CD14-positive monocyte (primary cell): ENCODE results near the gene SRC. TPM values are rescaled to one million over a fixed set of nuclear protein-coding genes. Genes with fewer than 3 reads are reported as not detected.

Experiments
- DNase-seq, 3 donors: peaks; one replicate each; pipeline ENCODE4 v3.0.0-alpha.2; 2011 to 2022
- H2AFZ ChIP-seq: 2 replicates; pipeline ENCODE4 v1.6.0; 2012; ENCODE audit warnings: mild to moderate bottlenecking, low read depth, low read length, inconsistent platforms; ENCODE audit not compliant: insufficient read depth, poor library complexity, severe bottlenecking
- H3K27ac ChIP-seq, 2 donors: 1 replicate in 1 of 2; 2 replicates in 1 of 2; pipeline ENCODE4 v1.5.1; 2012 to 2013; ENCODE audit warnings: low read length in 2 of 2, control low read depth in 1 of 2, inconsistent platforms in 1 of 2, low read depth in 1 of 2, mild to moderate bottlenecking in 1 of 2
- H3K27me3 ChIP-seq, 2 donors: one replicate each; pipeline versions ENCODE4 v1.6.0 to v1.6.1; 2011 to 2013; ENCODE audit warnings: low read length in 2 of 2; ENCODE audit not compliant: control insufficient read depth in 2 of 2, insufficient read depth in 2 of 2
- H3K36me3 ChIP-seq, 2 donors: replicated peaks in 1 of 2; 1 replicate in 1 of 2; 2 replicates in 1 of 2; pipeline versions ENCODE4 v1.5.1 to v1.6.1; 2012 to 2013; ENCODE audit warnings: low read length in 2 of 2, control low read depth in 1 of 2, inconsistent platforms in 1 of 2, mild to moderate bottlenecking in 1 of 2; ENCODE audit not compliant: insufficient read depth in 2 of 2, control insufficient read depth in 1 of 2
- H3K4me1 ChIP-seq, 2 donors: 1 replicate in 1 of 2; 2 replicates in 1 of 2; pipeline versions ENCODE4 v1.5.1 to v1.6.1; 2012 to 2013; ENCODE audit warnings: low read length in 2 of 2, control low read depth in 1 of 2, inconsistent platforms in 1 of 2, mild to moderate bottlenecking in 1 of 2, moderate library complexity in 1 of 2; ENCODE audit not compliant: insufficient read depth in 2 of 2, control insufficient read depth in 1 of 2
- H3K4me2 ChIP-seq: replicated peaks from 2 replicates; pipeline ENCODE3; 2012; ENCODE audit warnings: low read length, moderate library complexity, mild to moderate bottlenecking; ENCODE audit not compliant: poor library complexity, severe bottlenecking; ENCODE audit errors: extremely low read depth
- H3K4me3 ChIP-seq, 3 experiments: fragments of 200-600 bp in 1 of 3; sonication (generic) in 1 of 3; replicated peaks in 1 of 3; 1 replicate in 2 of 3; 2 replicates in 1 of 3; pipeline ENCODE4 v1.5.1; 2011 to 2013; ENCODE audit warnings: low read length in 3 of 3, mild to moderate bottlenecking in 3 of 3, control low read depth in 2 of 3, low read depth in 2 of 3, inconsistent platforms in 1 of 3, moderate library complexity in 1 of 3
- H3K79me2 ChIP-seq: 2 replicates; pipeline ENCODE4 v1.6.0; 2012; ENCODE audit warnings: mild to moderate bottlenecking, control low read depth, inconsistent platforms, low read length, moderate library complexity; ENCODE audit not compliant: insufficient read depth
- H3K9ac ChIP-seq: 2 replicates; pipeline ENCODE4 v1.6.0; 2017; ENCODE audit warnings: low read length, mild to moderate bottlenecking; ENCODE audit not compliant: insufficient read depth, poor library complexity, severe bottlenecking
- H3K9me3 ChIP-seq, 2 donors: replicated peaks in 1 of 2; 1 replicate in 1 of 2; 2 replicates in 1 of 2; pipeline versions ENCODE4 v1.5.1 to v1.6.1; 2012 to 2013; ENCODE audit warnings: low read length in 2 of 2, control low read depth in 1 of 2; ENCODE audit not compliant: control insufficient read depth in 1 of 2, insufficient read depth in 1 of 2
- H4K20me1 ChIP-seq: 2 replicates; pipeline ENCODE4 v1.6.0; 2012; ENCODE audit warnings: mild to moderate bottlenecking, low read length, control low read depth, moderate library complexity; ENCODE audit not compliant: insufficient read depth
- H3K27ac Mint-ChIP-seq, 7 donors: one replicate each; pipeline ENCODE4 v1.8.0; 2020; ENCODE audit warnings: mild to moderate bottlenecking in 7 of 7, mixed read lengths in 7 of 7, moderate library complexity in 6 of 7, inconsistent platforms in 2 of 7
- H3K27me3 Mint-ChIP-seq, 3 donors: one replicate each; pipeline ENCODE4 v1.8.0; 2021 to 2022; ENCODE audit warnings: low read depth in 3 of 3, mild to moderate bottlenecking in 3 of 3, mixed read lengths in 3 of 3, moderate library complexity in 3 of 3, inconsistent platforms in 1 of 3
- H3K36me3 Mint-ChIP-seq, 2 donors: one replicate each; pipeline ENCODE4 v1.8.0; 2020; ENCODE audit warnings: mixed read lengths in 2 of 2, inconsistent platforms in 1 of 2, mild to moderate bottlenecking in 1 of 2
- H3K4me1 Mint-ChIP-seq: one replicate; pipeline ENCODE4 v1.8.0; 2020; ENCODE audit warnings: mild to moderate bottlenecking, mixed read lengths
- H3K4me3 Mint-ChIP-seq, 2 donors: one replicate each; pipeline ENCODE4 v1.8.0; 2020; ENCODE audit warnings: mild to moderate bottlenecking in 2 of 2, mixed read lengths in 2 of 2, moderate library complexity in 1 of 2
- H3K9me3 Mint-ChIP-seq, 7 donors: one replicate each; pipeline ENCODE4 v1.8.0; 2020 to 2022; ENCODE audit warnings: mixed read lengths in 7 of 7, mild to moderate bottlenecking in 6 of 7, moderate library complexity in 6 of 7, inconsistent platforms in 2 of 7
- WGBS: methylation state at CpG from one replicate; pipeline ENCODE4 v1.1.5; 2013; ENCODE audit warnings: missing lambda C conversion rate; ENCODE audit not compliant: insufficient coverage; 5-methylcytosine and 5-hydroxymethylcytosine counted together
- intact Hi-C, 2 donors: fragments of 100-400 bp; cut with micrococcal nuclease; formaldehyde crosslinking; loops; one replicate each; pipeline versions ENCODE4 v1.15.0 to v1.15.1; 2023
- polyA plus RNA-seq, 3 donors: library from polyadenylated mRNA; depleted of rRNA in 1 of 3; unstranded in 2 of 3; stranded (reverse) in 1 of 3; fragments of 300-500 nt in 2 of 3; fragments of >200 nt in 1 of 3; fragmentation: Illumina TruSeq in 2 of 3; gene quantifications; 1 replicate in 2 of 3; 2 replicates in 1 of 3; pipeline ENCODE4 v1.2.3, GENCODE V29; 2012 to 2021
- TF ChIP-seq, protein P1 (sequence below): fragments of 200-600 bp; IDR thresholded peaks from one replicate; pipeline ENCODE4 v1.8.0; 2022; ENCODE audit warnings: antibody characterized with exemption, mild to moderate bottlenecking

SRC gene
- polyA plus RNA-seq, 3 donors, result 4.9 to 55.1 (median 6.8) TPM

DNA sequence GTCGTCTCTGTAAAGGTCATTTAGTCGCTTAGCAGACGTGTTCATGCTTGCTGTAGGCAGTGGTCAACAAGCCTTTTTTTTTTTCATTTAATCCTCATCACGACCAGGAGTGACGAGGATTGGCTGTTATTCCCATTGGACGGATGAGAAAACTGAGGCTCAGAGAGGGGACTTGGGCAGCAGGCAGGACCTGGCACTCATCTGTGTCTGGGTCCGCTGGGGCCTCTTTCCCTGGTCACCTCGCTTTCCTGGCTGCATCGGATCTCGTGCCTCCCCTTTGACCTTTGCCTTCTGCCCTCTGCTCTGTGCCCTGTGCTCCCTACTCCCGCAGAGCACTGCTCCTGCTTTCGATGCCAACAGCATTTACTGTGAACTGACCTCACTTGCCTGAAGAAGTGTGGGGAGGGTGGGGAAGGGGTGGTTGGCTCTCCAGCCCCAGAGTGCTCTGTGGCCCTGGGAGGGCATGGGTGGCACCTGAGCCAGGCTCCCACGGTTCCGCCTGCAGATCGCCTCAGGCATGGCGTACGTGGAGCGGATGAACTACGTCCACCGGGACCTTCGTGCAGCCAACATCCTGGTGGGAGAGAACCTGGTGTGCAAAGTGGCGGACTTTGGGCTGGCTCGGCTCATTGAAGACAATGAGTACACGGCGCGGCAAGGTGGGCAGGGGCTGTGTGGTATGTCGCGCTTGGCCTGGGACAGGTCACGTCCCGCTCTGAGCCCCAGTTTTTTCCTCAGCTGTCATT is 56.2 kb downstream of the SRC start:
- Histone ChIP-seq H3K27me3 (no peaks in the 10 kb centered on the region), H4K20me1 (peaks cover 20% of the 10 kb centered on the region), H3K9me3 (no peaks in the 10 kb centered on the region), H3K9ac (no peak overlapping the region), H3K4me2 (no peak overlapping the region), H3K79me2 (no peaks in the 10 kb centered on the region), H3K4me1 (peaks cover 9 to 12% of the 10 kb centered on the region in 2 donors), H3K4me3 (no peak overlapping the region), H3K27ac (no peak overlapping the region), H2AFZ (no peak overlapping the region), H3K36me3 (peaks cover 29 to 63% of the 10 kb centered on the region in 2 donors)
- H3K27ac Mint-ChIP-seq, result no peak overlapping the region
- H3K4me3 Mint-ChIP-seq, result no peak overlapping the region
- H3K27me3 Mint-ChIP-seq, result peaks cover 2 to 15% (median 11%) of the 10 kb centered on the region in 3 donors
- intact Hi-C loops, result loop anchor here in 1 of 2 donors (10.0 kb wide), 1 partner anchor 123 kb away; the partner anchor contains the start of genes BLCAP and NNAT
- WGBS, result 95% methylated on average over 30 of the region's 30 CpGs
- peaks cover 0 to 1% (median 0%) of the 10 kb centered on the region in 7 donors for H3K9me3 Mint-ChIP-seq
- H3K4me1 Mint-ChIP-seq, result peaks cover 10% of the 10 kb centered on the region
- peaks cover 34 to 45% of the 10 kb centered on the region in 2 donors for H3K36me3 Mint-ChIP-seq
- no peak for DNase-seq
- TF ChIP-seq, protein P1, sequence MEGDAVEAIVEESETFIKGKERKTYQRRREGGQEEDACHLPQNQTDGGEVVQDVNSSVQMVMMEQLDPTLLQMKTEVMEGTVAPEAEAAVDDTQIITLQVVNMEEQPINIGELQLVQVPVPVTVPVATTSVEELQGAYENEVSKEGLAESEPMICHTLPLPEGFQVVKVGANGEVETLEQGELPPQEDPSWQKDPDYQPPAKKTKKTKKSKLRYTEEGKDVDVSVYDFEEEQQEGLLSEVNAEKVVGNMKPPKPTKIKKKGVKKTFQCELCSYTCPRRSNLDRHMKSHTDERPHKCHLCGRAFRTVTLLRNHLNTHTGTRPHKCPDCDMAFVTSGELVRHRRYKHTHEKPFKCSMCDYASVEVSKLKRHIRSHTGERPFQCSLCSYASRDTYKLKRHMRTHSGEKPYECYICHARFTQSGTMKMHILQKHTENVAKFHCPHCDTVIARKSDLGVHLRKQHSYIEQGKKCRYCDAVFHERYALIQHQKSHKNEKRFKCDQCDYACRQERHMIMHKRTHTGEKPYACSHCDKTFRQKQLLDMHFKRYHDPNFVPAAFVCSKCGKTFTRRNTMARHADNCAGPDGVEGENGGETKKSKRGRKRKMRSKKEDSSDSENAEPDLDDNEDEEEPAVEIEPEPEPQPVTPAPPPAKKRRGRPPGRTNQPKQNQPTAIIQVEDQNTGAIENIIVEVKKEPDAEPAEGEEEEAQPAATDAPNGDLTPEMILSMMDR, result no peak

- Histone ChIP-seq H3K9ac (no peak overlapping the region), H3K79me2 (no peaks in the 10 kb centered on the region), H3K27ac (no peak overlapping the region), H3K36me3 (peaks cover 22 to 50% of the 10 kb centered on the region in 2 donors), H3K27me3 (peaks cover 0 to 7% of the 10 kb centered on the region in 2 donors), H4K20me1 (peaks cover 16% of the 10 kb centered on the region), H3K4me3 (no peak overlapping the region), H2AFZ (no peak overlapping the region), H3K9me3 (no peaks in the 10 kb centered on the region), H3K4me2 (no peak overlapping the region), H3K4me1 (peaks cover 9 to 12% of the 10 kb centered on the region in 2 donors)
- 96% methylated on average over 25 of the region's 37 CpGs for WGBS
- H3K4me1 Mint-ChIP-seq, result peaks cover 11% of the 10 kb centered on the region
- peaks cover 10 to 25% (median 20%) of the 10 kb centered on the region in 3 donors for H3K27me3 Mint-ChIP-seq
- intact Hi-C loops, result loop anchor here in 1 of 2 donors (10.0 kb wide), 1 partner anchor 121 kb away; the partner anchor contains the start of genes BLCAP and NNAT
- H3K4me3 Mint-ChIP-seq, result no peak overlapping the region
- H3K9me3 Mint-ChIP-seq, result peaks cover 0 to 1% (median 0%) of the 10 kb centered on the region in 7 donors
- DNase-seq, result no peak
- TF ChIP-seq, protein P1, result no peak
- peaks cover 26 to 37% of the 10 kb centered on the region in 2 donors for H3K36me3 Mint-ChIP-seq
- H3K27ac Mint-ChIP-seq, result no peak overlapping the region
Observed at GRCh38 chr20:37403107-37404033, 57.4 kb downstream of the SRC start.
